Stromal cell of bone marrow (primary cell): ENCODE results near the gene KIF5A.
A peak's percentile ranks its signal among the peaks of the same experiment; 100 is the strongest.
"Not testable (repeated sequence)": the region's sequence is repeated elsewhere in the genome, so short reads cannot be mapped to it uniquely, and the experiment has no call there.

Experiments
- DNase-seq: peaks from one replicate; pipeline ENCODE4 v3.0.0-alpha.2; 2012; ENCODE audit warnings: low read depth

KIF5A gene

DNA sequence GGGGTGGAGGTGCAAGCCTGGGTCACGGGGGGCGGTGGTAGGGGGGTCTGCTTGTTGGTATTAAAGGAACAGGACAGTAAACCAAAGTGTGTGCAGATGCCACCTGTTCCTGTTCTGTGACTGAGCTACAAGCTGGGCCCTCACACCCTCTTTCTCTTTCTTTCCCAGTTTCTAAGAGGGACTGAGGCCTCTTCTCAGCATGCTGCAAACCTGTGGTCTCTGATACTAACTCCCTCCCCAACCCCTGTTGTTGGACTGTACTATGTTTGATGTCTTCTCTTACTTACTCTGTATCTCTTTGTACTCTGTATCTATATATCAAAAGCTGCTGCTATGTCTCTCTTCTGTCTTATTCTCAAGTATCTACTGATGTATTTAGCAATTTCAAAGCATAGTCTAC, 34.2 kb downstream of the KIF5A start:
- no peak for DNase-seq

GRCh38 chr12:57584690-57585089, 34.8 kb downstream of the KIF5A start:
- no peak for DNase-seq

DNA sequence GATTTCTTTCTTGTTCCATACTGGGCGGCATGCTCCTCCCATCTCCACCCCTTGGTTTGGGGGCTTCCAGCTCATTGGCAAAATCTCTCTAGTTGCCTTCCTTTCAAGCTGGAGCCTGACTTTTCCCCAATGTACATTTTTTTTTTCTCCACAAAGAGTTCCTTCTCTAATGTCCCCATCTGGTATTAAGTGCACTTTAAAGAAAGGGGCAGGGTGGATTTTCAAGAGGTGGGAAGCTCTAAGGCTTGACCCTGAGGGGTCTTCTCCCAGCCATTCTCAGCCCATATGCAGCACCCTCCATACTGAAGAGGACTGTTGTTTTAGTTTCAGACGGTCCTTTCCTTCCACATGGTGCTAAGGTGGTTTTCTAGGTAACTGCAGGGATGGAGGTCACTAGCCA, 35.3 kb downstream of the KIF5A start:
- no peak for DNase-seq

- DNase-seq: no peak
Measured at GRCh38 chr12:57586128-57586527, 36.3 kb downstream of the KIF5A start.

GRCh38 chr12:57586832-57587429, 37.1 kb downstream of the KIF5A start:
- DNase-seq: no peak

DNA sequence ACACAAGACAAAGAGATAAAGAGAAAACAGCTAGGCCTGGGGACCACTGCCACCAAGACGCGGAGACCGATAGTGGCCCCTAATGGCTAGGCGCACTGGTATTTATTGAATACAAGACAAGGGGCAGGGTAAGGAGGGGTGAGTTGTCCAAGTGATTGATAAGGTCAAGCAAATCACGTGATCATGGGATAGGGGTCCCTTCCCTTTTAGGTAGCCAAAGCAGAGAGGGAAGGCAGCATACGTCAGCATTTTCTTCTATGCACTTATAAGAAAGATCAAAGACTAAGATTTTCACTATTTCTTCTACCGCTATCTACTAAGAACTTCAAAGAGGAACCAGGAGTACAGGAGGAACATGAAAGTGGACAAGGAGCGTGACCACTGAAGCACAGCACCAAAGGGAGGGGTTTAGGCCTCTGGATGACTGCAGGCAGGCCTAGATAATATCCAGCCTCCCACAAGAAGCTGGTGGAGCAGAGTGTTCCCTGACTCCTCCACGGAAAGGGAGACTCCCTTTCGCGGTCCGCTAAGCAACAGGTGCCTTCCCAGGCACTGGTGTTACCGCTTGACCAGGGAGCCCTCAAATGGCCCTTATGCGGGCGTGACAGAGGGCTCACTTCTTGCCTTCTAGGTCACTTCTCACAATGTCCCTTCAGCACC, 39.2 kb downstream of the KIF5A start:
- not testable (repeated sequence) for DNase-seq

GRCh38 chr12:57590479-57590863, 40.6 kb downstream of the KIF5A start:
- DNase-seq: no peak

DNA sequence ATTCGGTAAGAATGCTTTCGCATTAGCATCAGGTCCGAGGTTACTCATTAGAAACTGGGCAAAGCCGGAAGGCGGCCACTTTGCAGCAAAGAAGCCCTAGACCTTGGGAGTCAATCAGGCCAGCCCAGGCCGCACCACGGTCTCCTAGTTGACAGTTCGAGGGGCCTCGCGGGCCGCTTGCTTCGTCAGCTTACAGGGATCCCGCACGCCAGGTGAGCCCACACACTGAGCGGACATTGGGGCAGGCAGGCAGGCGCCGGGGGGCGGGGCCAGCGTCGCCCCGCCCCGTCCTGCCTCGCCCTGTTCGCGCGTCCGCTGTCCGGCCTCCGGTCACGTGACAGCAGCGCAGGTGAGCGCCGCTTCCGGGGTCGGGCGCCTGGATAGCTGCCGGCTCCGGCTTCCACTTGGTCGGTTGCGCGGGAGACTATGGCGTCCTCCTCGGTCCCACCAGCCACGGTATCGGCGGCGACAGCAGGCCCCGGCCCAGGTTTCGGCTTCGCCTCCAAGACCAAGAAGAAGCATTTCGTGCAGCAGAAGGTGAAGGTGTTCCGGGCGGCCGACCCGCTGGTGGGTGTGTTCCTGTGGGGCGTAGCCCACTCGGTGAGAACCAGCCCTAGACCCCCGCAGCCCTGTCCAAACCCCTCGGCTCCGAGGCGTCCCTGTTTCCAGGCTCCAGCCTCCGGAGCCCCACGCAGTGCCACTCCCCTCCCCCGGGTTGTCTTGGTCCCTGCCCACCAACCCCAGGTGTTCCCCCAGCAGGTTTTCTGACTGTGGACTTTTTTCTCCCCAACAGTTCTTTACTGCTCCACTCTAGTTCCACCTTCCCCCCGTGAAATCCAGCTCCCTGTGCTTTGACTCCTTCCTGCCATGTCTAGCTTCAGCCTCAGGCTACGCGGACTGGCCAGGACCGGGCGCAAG, 41.3 kb downstream of the KIF5A start, which contains the start of gene PIP4K2C:
Gene PIP4K2C (plus strand): TSS at position 329 of the 918 bp plus-strand sequence. CDS start 98 bp downstream, at position 427.
- no peak for DNase-seq

DNA sequence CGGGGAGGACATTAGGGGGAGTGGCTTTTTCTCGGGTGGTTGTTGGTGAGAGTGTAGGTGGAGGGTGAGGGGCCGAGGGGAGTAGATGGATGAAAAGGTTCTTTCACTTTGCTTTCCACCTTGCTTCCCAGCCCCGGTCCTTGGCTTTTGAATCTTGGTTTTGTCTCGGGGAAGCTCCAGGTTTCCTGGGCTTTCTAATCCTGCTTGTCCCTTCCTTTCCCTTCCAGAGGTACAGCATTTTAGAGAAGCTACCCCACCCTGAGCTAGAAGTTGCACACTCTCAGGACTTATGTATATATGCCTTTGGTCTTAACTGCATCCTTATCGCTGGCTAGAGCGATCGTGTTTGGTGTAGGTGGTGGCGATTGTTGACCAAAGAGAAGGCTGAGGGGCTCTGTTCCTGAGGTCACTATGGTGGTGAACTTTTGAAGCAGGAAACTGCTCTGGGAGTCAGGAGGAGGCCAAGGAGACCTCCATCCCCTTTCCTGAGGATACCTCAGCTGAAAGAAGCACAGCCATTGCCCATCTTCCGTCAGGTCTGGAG, 42.0 kb downstream of the KIF5A start:
- DNase-seq: no peak

- DNase-seq: no peak
Measured at GRCh38 chr12:57592551-57593165, 42.8 kb downstream of the KIF5A start.

DNA sequence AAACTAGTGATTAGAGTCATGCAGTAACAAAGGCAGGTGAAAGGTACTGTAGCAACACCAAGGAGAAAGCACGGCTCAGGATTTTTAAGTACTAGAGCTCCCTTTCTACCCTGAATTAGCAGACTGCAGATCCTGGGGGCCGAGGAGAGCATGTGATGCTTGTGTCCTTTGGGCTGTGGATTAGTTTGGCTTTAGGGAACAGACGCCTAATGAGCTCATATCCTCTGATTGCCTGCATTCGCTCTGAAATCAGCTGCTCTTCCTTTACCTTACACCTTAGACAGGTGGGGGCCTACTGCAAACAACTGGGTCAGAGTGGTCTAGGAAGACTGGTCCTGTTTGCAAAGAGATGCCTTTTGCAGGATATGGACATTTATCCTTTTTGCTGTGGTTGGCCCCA, 43.3 kb downstream of the KIF5A start:
- no peak for DNase-seq

DNA sequence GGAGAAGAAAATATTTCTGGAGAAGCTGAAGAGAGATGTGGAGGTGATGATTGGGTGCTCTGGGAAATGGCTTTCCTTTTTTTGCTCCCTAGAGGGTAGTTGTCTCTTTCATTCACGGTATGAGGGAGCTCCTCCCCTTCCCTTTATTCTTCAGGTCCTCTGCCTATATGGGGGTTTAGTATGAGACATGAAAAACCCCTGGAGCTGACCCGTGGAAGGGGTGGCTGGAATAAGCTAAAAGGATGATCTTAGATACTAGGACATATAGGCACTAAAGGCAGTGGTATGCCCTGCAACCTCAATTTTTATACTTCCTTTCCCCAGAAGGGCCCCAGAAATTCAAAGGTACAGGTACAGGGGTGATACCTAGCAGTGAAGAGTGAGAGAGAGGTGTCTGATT, 50.6 kb downstream of the KIF5A start:
- no peak for DNase-seq

DNA sequence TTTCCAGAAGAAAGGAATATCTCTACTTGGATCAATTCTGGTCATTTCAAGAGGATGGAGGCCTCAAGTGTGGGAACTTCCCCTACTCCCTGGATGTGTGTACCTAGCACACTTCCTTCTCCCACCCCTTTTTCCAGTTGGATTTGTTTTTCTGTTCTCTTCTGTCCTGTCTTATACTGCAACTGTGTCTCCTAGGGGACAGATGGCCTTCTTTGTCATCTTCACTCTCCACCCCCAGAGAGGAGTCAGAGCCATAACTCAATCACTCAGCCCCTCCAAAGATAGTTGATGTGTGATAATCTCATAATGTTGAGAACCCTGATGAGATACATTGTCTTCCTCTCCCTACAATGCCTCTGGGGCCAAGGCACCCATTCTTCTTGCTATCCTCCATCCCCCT, 52.7 kb downstream of the KIF5A start:
- no peak for DNase-seq

GRCh38 chr12:57603324-57603723, 53.5 kb downstream of the KIF5A start:
- DNase-seq: no peak

- peak; percentile 75 for DNase-seq
Measured at GRCh38 chr12:57603815-57604453, 54.1 kb downstream of the KIF5A start.

GRCh38 chr12:57604454-57604991, 54.7 kb downstream of the KIF5A start, which contains the start of gene DTX3:
Gene DTX3, plus strand, starts transcription at chr12:57604824. Its CDS starts 1,694 bp downstream, at chr12:57606518.
- no peak for DNase-seq

GRCh38 chr12:57604992-57605810, 55.4 kb downstream of the KIF5A start:
- DNase-seq: no peak

- no peak for DNase-seq
Measured at GRCh38 chr12:57605811-57606311, 56.0 kb downstream of the KIF5A start.

GRCh38 chr12:57606399-57606798, 56.6 kb downstream of the KIF5A start:
- DNase-seq: no peak

- no peak for DNase-seq
Measured at GRCh38 chr12:57606821-57607220, 57.0 kb downstream of the KIF5A start.
